KG1 (cell line): ENCODE measurements around the gene MINDY4B.
"Not testable (repeated sequence)": the region's sequence is repeated elsewhere in the genome, so short reads cannot be mapped to it uniquely, and the experiment has no call there.

Experiments used
- DNase-seq: peaks from one replicate; lab custom pipeline; 2025; lab: John Stamatoyannopoulos, UW

The MINDY4B gene

DNA sequence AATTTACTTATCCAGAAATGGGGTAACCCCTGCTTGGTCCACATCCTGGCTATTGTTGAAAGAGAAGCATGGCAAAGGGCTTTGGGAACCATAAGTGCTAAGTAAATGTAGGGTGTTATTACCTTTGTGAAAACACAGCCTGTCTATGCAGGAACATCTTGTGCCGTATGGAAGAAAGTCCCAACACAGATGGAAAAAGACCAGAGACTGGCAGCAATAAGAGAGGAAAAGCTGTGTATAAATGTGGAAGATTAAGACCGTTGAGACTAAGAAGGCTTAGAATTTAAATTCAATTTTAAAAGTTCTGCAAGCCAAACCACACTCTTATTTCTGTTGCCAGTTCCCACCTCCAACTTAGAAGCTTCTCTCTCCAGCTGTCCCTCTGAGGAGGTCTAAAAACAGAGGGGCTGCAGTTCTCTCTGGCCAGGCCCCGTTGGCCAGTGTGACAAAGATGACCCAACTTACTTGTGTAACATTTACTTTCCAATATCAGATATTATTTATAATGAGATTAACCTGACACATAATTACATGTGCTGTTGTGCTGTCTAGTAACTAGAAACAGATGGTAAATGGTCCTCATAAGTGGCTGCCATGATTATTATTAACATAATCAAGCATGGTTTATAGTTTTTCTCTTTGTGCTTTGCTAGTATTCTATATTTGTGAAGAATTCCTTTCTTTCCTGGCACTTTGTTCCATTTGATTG, 7.0 kb downstream of the MINDY4B start:
- DNase-seq = no peak

GRCh38 chr3:150897592-150897991, 7.6 kb downstream of the MINDY4B start:
- DNase-seq = no peak

DNA sequence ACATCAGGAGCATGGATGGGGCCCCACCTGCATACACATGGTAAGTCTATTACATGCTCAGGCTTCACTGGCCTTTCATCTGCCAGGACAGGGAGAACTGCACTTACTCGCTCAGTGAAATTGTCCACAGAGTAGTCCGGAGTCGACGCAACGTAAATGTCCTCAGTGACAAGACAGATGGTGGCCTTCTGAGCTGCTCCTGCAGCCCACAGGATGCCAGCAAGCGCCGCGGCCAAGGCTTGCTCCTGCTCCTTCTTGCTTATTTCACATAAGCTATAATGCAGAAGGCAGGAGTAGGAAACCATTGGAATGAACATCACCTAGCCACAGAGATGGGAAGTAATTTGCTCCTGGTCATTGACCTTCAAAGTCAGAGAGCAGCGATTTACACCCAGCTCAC, 14.4 kb downstream of the MINDY4B start:
- DNase-seq = no peak

- no peak for DNase-seq
Measured at GRCh38 chr3:150890295-150890694, 14.9 kb downstream of the MINDY4B start.

DNA sequence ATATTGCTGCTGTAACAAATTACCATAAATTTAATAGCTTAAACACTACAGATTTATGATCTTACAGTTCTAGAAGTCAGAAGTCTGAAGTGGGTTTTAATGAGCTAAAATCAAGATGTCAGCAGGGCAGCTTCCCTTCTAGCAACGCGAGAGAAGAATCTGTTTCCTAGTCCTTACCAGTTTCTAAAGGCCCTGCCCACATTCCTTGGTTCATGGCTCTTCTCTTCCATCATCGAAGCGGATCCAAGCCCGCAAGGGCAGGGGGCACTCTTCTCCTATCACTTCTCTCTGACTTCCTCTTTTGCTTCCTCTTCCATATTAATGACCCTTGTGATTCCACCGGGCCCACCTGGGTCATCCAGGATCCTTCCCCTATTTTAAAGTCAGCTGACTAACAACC, 16.1 kb downstream of the MINDY4B start:
- DNase-seq = no peak

- DNase-seq = no peak
Measured at GRCh38 chr3:150887031-150887430, 18.2 kb downstream of the MINDY4B start.

GRCh38 chr3:150885535-150885934, 19.7 kb downstream of the MINDY4B start:
- no peak for DNase-seq

GRCh38 chr3:150878996-150879575, 26.2 kb downstream of the MINDY4B start:
- no peak for DNase-seq

DNA sequence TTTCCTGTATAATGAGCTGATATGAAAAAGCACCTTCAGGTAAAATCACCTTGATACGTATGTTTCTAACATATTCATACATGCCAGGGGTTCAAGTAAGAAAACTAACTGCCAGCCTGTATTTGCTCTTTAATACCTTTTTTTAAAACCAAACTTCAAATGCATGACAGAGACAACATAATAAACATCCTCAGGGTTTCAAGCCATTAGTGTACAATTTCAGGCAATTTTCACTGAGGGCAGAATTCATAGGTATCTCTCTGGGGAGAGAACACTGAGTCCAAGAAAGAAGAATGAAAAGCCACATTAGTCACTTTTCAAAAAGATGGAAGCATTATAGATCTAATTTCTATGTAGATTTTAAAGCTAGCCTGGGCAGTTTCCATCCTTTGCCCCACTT, 26.9 kb downstream of the MINDY4B start:
- DNase-seq = no peak

- DNase-seq = no peak
Measured at GRCh38 chr3:150877303-150877702, 27.9 kb downstream of the MINDY4B start.

DNA sequence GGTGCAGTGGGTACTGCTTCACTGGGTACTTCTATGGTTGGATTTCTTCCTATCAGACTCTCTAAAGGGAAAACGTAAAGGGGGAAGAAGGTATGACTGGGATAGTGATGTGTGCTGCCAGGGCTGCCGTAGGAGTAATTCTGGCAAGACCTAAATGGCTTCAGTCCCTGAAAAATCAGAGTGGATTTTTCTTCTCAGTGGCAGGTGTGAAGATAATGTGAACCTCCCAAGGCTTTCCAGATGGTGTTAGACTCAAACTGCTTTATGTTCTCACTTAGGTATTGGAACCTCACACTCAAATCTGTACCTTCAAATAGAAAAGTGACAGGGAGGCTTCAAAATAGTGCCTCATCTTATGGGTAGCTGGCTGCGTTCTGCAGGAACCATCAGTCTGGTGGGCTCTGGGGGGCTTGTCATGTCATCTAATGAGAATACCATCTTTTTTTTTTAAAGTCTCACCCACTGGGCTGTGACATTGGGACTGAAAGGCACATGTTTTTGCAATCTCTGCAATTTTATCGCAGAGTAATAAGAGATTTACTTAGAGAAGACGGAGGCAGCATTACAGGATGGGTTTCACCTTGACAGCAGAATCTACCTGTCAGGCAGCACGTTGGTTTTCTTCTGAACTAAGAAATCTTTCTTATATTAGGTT, 28.5 kb downstream of the MINDY4B start:
- DNase-seq = no peak

- no peak for DNase-seq
Measured at GRCh38 chr3:150875548-150875947, 29.7 kb downstream of the MINDY4B start.

GRCh38 chr3:150874666-150875219, 30.5 kb downstream of the MINDY4B start:
- no peak for DNase-seq

DNA sequence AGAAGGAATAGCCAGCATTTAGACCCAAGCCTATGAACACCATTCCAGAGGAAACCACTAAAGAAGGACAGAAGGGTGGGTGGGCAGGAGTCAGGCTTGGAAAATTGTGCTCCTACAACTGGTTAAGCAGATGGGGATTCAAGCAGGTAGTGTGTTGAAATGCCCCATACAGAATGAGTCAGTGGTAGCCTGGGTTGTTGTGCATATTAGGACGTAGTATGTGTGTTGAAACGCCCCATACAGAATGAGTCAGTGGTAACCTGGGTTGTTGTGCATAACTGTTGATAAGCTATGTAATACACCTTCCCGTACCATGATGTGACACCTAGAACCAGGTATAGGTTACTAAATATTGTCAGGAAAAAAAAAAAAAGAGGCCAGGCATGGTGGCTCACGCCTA, 34.0 kb downstream of the MINDY4B start:
- no peak for DNase-seq

DNA sequence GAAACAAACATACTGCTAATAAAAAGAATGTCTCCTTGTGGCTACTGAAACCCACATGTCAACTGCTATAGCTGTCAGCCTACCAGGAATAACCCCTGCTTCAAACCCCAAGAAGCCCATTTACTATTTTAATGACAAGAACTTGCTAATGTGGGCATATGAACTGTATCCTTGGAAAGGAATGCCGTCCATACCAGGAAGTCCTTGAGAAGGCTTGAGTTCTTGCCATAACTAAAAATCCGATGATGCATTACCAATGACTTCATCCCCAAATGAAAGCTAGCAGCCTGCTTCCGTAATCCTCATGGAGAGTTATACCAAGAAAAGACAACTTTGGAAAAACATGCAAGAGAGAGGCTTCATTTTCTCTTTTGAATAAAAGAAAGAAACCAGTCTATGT, 34.8 kb downstream of the MINDY4B start:
- no peak for DNase-seq

- no peak for DNase-seq
Measured at GRCh38 chr3:150868282-150868681, 37.0 kb downstream of the MINDY4B start.

DNA sequence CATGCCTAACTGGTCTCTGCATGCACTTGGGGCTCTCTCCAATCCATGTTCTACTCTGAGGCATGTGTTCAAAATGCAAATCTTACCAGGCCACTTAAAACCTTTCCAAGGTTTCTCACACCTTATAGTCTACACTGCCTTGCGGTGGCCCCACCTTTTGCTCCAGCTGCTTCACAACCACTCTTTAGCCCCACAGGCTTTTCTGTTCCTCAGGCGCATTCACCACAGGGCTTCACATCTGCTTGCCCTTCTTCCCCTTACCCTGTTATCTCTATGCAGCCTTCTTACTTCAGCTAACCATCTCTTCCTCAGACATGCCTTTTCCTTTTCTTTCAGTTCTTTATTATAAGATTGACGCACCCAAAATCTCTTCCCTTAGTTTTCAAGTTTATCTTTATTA, 37.8 kb downstream of the MINDY4B start:
- DNase-seq = no peak

DNA sequence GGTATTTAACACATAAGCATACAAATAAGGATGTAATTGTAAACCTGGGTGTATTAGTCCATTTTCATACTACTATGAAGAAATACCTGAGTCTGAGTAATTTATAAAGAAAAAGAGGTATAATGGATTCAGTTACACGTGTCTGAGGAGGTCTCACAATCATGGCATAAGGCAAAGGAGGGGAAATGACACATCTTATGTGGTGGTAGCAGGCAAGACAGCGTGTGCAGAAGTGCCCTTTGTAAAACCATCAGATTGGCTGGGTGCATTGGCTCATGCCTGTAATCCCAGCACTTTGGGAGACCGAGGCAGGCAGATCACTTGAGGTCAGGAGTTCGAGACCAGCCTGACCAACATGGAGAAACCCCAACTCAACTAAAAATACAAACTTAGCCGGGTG, 41.3 kb downstream of the MINDY4B start:
- not testable (repeated sequence) for DNase-seq

- no peak for DNase-seq
Measured at GRCh38 chr3:150861851-150862250, 43.4 kb downstream of the MINDY4B start.

GRCh38 chr3:150857936-150858335, 47.3 kb downstream of the MINDY4B start:
- not testable (repeated sequence) for DNase-seq

DNA sequence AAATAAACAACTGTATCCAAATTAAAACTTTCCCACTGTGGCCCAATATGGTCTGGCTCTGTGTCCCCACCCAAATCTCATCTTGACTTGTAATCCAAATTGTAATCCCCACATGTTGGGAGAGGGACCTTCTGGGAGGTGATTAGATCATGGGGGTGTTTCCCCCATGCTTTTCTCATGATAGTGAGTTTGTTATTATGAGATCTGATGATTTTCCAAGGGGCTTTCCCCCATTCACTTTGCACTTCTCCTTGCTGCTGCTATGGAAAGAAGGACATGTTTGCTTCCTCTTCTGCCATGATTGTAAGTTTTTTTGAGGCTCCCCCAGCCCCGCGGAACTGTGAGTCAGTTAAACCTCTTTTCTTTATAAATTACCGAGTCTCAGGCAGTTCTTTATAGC, 55.0 kb downstream of the MINDY4B start:
- DNase-seq = no peak

GRCh38 chr3:150848864-150849263, 56.4 kb downstream of the MINDY4B start:
- DNase-seq = no peak

DNA sequence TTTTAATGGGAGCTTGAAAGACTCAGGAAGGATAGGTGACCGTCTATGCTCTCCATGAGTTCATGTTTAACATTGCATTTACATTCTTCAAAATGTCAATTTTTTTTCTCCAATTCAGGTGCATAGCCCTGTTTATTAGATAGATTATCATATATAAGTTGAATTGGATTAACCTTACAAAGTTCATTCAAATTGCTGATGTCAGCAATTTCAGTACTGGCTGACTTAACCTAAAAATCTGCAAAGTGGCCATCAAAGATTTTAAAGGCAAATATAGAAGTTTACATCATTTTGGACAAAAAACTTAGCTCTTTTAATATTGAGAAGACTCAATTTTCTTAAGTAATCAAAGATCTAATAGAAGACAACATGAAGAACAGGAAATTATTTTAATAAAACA, 57.8 kb downstream of the MINDY4B start:
- no peak for DNase-seq
